Measurements from ENCODE around the gene RPL34. TPM values are rescaled to one million over a fixed set of nuclear protein-coding genes. Genes with fewer than 3 reads are reported as not detected.

The RPL34 gene
- total and polyA plus RNA-seq, 2 of the 8 experiments (the other 6 are each of a cell fraction or from before 2014, with no cell fraction given), result 1,430 to 2,987 TPM

- no peaks in the 10 kb centered on the region for H3K23me2 ChIP-seq (ENCODE audit: low read depth, low read length)
- no peaks in the 10 kb centered on the region for H4K20me1 ChIP-seq (replicated peaks in 1 of 2; ENCODE audit: control insufficient read depth in 1 of 2, insufficient read depth in 2 of 2, low read length in 2 of 2)
- peaks cover 0 to 5% (median under 1%) of the 10 kb centered on the region in 4 experiments; a peak in 4 of 7 replicates for H3K27me3 ChIP-seq (replicated peaks in 1 of 4; ENCODE audit: control insufficient read depth in 3 of 4, extremely low read depth in 1 of 4, insufficient read depth in 3 of 4, low read length in 3 of 4)
- no peak overlapping the region for H3K14ac ChIP-seq (ENCODE audit: insufficient read length)
- 90% methylated on average over 3 of the region's 3 CpGs; no CpG with 5 or more reads in 1 of the 2 experiments for WGBS, 2 experiments (ENCODE audit: extremely low coverage in 1 of 2, insufficient coverage in 1 of 2, insufficient read length in 1 of 2, insufficient replicate concordance in 2 of 2, low coverage in 1 of 2, low lambda C conversion rate in 2 of 2, missing lambda C conversion rate in 1 of 2)
- H2BK5ac ChIP-seq (ENCODE audit: low read depth, low read length), result no peak overlapping the region
- H3K4me1 ChIP-seq (replicated peaks in 1 of 4; ENCODE audit: control insufficient read depth in 3 of 4, insufficient read depth in 4 of 4, low read length in 3 of 4), result no peaks in the 10 kb centered on the region; a peak in 1 of 7 replicates
- H3K56ac ChIP-seq (replicated peaks; ENCODE audit: insufficient read length, low read depth, low read length), result no peak overlapping the region
- no peaks in the 10 kb centered on the region for H3K79me2 ChIP-seq (ENCODE audit: control insufficient read depth in 1 of 2, insufficient read depth in 2 of 2, low read length in 2 of 2)
- H2BK20ac ChIP-seq (ENCODE audit: low read length), result no peak overlapping the region
- no peak overlapping the region for H2BK120ac ChIP-seq (replicated peaks; ENCODE audit: low read depth, low read length)
- DNase-seq (ENCODE audit: low read depth in 1 of 2, low spot score in 2 of 2), result no peak
- no peak overlapping the region for H2BK12ac ChIP-seq (ENCODE audit: low read depth, low read length)
- H4K91ac ChIP-seq (replicated peaks; ENCODE audit: insufficient read length, low read length), result no peak overlapping the region
- no peak overlapping the region for H2AFZ ChIP-seq (ENCODE audit: low read length)
- H4K8ac ChIP-seq (ENCODE audit: extremely low read depth, insufficient read depth, low read length), result no peak overlapping the region
- no peak overlapping the region for H3K4me3 ChIP-seq (ENCODE audit: extremely low read depth in 1 of 4, insufficient read depth in 2 of 4, low read depth in 3 of 4, low read length in 4 of 4)
- FAIRE-seq, result no peak
- H3K23ac ChIP-seq (ENCODE audit: insufficient read length), result no peak overlapping the region
- no peaks in the 10 kb centered on the region for H3K79me1 ChIP-seq (ENCODE audit: low read depth, low read length)
- H2AK5ac ChIP-seq (ENCODE audit: low read depth, low read length), result no peak overlapping the region
- H3K18ac ChIP-seq (ENCODE audit: extremely low read depth, low read length), result no peak overlapping the region
- no peak overlapping the region for H3K4me2 ChIP-seq (ENCODE audit: insufficient read depth in 1 of 2, low read depth in 2 of 2, low read length in 2 of 2)
- no peaks in the 10 kb centered on the region for H3K36me3 ChIP-seq (ENCODE audit: control insufficient read depth in 2 of 4, insufficient read depth in 4 of 4, low read length in 3 of 4)
- H3K4ac ChIP-seq (replicated peaks; ENCODE audit: insufficient read length, low read depth, low read length), result no peak overlapping the region
- H3K9ac ChIP-seq (replicated peaks in 1 of 4; ENCODE audit: extremely low read depth in 1 of 4, low read depth in 3 of 4, low read length in 3 of 4), result no peak overlapping the region
- ChIA-PET POLR2A (ENCODE audit: partially characterized antibody) (interaction anchor here (0.8 to 0.9 kb wide), 2 partner anchors 26 to 35 kb away, joined by 3 read pairs; no protein-coding TSS in a partner anchor), CTCF (ENCODE audit: partially characterized antibody) (interaction anchor here (1.7 kb wide), 1 partner anchor 14 kb away, joined by 10 read pairs; no protein-coding TSS in a partner anchor)
- H2BK15ac ChIP-seq (ENCODE audit: low read length), result no peak overlapping the region
- no peak overlapping the region for H3K27ac ChIP-seq (ENCODE audit: low read depth, low read length)
- H4K5ac ChIP-seq (ENCODE audit: insufficient read length, low read depth, low read length), result no peak overlapping the region
- no peaks in the 10 kb centered on the region for H3K9me3 ChIP-seq (ENCODE audit: insufficient read depth in 2 of 2, low read depth in 1 of 2, low read length in 1 of 2)
- TF ChIP-seq RNF2 (IDR thresholded peaks at IDR 0.05; ENCODE audit: borderline replicate concordance, low read depth, low read length, missing control alignments, poor library complexity, severe bottlenecking) (no peak), POLR2A (IDR thresholded peaks at IDR 0.05; ENCODE audit: control extremely low read depth in 1 of 2, low read depth in 2 of 2, low read length in 2 of 2) (no peak), TCF12 (IDR thresholded peaks at IDR 0.05; ENCODE audit: low read depth, low read length) (no peak), POLR2AphosphoS5 (IDR thresholded peaks at IDR 0.05; ENCODE audit: low read depth, low read length) (no peak)
- TF ChIP-seq, protein P1, sequence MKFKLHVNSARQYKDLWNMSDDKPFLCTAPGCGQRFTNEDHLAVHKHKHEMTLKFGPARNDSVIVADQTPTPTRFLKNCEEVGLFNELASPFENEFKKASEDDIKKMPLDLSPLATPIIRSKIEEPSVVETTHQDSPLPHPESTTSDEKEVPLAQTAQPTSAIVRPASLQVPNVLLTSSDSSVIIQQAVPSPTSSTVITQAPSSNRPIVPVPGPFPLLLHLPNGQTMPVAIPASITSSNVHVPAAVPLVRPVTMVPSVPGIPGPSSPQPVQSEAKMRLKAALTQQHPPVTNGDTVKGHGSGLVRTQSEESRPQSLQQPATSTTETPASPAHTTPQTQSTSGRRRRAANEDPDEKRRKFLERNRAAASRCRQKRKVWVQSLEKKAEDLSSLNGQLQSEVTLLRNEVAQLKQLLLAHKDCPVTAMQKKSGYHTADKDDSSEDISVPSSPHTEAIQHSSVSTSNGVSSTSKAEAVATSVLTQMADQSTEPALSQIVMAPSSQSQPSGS (IDR thresholded peaks at IDR 0.05; ENCODE audit: low read length), result no peak
Measured at GRCh38 chr4:108586778-108587177, 33.6 kb upstream of the RPL34 start.

All from H1 (cell line).